HG02943 (cell line): ENCODE results near the gene SPP2.

Experiments used
- ATAC-seq: cut with Tn5 transposase; IDR thresholded peaks from one replicate; pipeline ENCODE4 v1.9.1; 2021; ENCODE audit warnings: mild to moderate bottlenecking, low read depth, moderate library complexity; ENCODE audit not compliant: unreplicated experiment

The SPP2 gene

DNA sequence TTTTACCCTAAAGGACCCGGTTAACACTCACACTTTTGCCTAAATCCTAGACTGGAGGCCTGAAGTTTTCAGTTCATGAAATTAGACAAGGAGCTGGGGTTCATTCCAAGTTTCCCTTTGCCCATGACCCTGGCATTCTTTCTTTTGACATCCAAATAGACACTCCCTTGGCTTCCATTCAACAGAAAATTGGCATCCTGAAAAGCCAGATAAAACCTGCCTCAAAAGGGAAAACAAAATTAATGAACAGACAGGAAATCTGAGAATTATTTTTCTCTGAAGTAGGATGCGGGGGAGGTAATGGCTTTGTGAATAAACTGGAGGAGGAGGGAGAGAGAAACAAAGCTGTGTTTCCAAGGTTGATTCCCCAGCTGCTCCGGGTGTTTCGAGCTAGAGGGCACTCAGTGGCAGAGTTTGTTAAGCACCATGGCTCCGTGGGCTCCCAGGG lies 41.0 kb downstream of the SPP2 start:
- no peak for ATAC-seq

DNA sequence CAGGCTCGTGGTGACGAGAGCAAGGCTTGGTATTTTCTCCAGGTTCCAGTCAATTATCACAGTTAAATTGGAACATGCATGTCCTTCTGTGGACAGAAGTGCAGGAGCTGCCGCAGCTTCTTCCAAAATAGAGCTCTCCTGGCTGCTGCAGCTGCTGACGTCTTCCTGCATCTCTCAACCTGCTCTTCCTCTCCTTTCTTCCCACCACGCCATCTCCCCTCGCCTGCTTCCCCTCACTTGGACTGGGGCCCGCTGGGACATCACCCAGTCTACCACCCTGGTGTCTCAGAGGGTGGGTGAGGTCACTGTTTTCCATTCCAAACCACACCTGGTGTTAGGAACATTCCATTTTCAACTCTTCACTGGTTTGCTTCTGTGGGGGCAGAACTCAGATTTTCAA lies 41.4 kb downstream of the SPP2 start:
- ATAC-seq, result no peak

DNA sequence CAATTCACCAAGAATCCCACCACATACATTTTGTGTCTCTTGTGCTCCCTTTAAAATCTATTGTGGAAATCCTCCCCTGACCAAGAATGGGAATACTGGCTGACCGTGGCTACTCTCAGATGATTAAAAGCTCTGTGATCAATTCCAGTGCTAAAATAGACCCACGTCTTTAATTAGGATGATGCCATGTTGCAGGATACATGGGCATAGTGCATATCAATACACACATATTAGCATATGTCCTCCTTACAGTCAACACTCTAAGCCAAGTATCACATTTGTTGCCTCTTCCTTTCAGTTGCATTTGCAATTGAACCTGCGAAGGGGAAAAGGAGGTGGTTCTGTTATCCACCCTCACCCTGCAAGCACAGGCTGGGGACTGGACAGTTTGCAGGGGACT lies 41.8 kb downstream of the SPP2 start:
- ATAC-seq, result no peak

DNA sequence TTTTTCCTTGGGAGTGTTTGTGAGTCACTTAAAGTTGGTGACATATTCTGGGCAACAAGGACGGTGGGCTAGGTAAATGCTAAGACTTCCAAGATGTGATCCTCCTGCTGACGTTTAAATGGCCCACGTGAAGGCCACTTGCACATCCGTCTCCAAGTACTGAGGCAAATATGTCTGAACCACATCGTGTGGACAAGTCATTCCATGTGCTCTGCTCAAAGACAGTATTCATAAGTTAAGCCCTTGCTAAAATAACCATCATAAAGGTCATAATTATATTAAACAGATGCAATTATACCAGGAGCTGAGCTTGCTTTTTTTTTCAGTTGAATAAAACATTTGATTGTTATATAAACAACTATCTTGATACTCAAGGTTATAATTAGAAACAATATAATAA lies 44.8 kb downstream of the SPP2 start:
- ATAC-seq, result no peak

DNA sequence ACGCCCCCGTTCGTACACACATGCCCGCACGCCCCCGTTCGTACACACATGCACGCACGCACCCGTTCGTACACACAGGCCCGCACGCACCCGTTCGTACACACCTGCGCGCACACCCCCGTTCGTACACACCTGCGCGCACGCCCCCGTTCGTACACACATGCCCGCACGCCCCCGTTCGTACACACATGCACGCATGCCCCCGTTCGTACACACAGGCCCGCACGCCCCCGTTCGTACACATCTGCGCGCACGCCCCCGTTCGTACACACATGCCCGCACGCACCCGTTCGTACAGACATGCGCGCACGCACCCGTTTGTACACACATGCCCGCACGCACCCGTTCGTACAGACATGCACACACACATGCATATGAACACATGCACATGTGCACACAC lies 45.7 kb downstream of the SPP2 start:
- ATAC-seq, result no peak

DNA sequence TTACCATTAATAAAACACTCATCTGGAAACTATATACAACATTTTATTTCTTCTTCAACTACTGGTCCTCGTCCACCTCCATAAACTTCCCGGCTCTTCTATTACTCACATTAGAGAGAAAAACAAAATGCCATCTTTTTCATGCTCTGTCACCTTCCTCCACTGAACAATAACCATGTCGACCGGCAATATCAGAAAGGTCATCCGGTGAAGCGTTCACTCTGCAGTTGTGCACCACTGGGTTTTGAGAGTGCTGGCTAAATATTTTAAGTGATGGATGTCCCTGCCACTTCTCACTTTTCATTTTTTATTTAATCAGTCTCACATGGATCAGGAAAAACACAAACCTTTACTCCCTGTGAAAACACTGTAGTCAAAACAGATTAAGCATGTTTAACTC lies 48.2 kb downstream of the SPP2 start:
- ATAC-seq, result no peak

DNA sequence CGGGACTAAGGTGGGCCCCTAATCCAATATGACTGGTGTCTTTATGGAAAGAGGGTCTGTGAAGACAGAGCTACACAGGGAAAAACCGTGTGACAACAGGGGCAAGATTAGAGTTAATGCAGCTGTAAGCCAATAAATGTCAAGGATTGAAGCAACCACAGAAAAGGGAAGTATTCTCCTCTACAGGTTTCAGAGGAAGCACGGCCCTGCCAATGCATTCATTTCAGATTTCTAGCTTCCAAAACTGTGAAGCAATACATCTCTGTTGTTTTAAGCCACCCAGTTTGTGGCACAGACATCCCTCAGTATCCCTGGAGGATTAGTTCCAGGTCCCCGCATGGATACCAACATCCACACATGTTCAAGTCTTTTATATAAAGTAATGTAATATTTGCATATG lies 48.8 kb downstream of the SPP2 start:
- no peak for ATAC-seq

DNA sequence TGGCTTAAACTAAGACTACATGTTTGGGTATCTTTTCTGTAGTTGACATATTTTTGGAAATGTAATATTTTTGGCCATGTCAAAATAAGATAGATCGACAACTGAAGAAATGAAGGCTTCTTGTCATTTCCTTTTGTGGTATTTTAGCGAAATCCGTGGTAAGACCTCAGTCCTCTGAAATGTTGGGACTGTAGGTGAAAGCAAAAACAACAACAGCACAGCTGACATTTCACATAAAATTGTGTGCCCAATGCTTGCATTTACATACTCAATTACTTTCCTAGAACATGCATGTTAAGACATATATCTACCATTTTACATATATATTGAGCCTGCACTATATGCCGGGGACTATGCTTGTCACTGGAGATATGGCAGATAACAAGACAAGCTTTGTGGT lies 50.2 kb downstream of the SPP2 start:
- no peak for ATAC-seq

DNA sequence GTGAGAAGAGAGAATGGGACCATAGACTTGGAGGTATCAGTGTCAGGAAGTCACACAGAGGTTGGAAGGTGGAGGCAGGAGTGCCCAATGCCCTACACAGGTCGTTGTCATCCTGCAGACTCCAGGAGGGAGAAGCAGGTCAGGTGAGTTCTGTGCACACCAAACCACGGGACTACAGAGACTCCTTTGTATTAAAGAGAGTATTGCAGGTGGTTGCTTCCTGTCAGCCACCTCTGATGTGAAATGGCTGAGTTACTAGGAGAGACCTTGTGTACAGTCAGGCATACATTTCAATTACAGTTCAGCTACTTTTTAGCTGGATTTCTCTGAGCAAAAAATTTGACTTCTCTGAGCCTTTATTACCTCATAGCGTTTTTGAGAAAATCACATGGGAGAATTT lies 51.6 kb downstream of the SPP2 start:
- no peak for ATAC-seq

DNA sequence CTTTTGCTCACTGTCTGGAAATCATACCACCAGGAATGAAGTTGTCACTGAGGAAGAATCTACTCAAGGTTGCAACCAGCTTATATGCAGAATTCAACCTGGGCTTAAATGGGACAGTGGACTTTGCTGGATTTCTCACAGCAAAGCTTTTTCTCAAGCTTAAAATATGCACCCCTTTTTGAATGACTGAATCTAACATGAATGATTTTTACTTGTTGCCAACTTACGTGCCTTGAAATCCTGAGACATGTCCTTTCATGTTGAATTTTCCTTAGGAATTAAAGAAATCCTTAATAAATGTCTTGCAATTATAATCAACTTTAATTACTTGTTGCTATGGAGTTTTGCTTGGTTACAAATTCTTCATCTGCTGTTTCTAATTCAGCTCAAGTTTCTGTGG lies 57.4 kb downstream of the SPP2 start:
- no peak for ATAC-seq

DNA sequence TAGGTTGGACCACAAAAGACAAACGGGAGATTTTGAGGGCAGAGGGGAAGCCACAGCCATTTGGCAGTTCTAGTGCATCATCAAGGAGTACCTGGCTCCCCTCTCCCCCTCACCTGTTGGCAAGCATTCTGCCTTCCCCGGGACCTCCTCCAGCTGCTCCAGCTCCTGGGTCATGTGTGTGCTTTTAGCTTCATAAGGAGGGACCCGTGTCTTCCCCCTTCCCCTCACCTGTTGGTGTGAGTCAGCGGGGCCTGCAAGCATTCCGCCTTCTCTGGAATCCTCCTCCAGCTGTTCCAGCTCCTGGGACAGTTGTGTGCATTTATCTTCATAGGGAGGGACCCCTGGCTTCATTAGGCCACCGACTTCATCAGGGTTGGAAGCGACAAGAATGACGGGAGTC lies 58.8 kb downstream of the SPP2 start:
- no peak for ATAC-seq

DNA sequence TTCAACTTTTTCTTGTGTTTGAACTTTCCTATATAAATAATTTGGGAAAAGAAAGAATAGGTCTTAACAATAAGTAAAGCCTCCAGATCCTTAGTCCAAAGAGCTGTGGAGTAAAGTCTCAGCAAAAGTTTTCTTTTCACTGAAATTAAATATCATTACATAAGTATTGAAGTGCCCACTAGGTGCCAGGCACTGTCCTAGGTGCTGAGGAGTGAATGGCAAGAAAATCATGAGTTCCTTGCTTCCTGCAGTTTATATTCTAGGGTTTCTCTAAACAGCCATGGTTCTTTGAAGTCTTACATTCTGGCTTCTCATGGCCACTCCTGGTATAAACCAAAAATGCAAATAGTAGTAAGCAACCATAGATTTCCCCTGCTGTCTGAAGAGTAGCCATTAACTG lies 59.7 kb downstream of the SPP2 start:
- ATAC-seq, result no peak

DNA sequence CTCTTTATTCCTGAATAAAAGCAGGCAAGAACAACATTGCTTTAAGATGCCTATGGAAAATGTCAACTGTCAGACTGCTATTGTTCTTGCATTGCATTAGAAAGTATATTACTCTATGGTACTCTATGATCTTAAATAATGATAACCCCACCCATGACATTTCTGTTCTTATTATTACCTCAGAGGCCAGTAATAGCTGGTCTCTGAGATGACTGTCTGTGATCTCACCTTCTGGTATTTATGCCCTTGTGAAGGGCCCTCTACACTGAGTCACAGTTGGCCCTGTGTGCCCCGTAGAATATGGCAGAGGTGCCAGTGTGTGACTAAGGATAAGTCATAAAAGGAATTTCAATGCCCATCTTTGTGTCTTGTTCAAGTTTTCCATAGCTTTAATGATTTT lies 61.0 kb downstream of the SPP2 start:
- ATAC-seq, result no peak

DNA sequence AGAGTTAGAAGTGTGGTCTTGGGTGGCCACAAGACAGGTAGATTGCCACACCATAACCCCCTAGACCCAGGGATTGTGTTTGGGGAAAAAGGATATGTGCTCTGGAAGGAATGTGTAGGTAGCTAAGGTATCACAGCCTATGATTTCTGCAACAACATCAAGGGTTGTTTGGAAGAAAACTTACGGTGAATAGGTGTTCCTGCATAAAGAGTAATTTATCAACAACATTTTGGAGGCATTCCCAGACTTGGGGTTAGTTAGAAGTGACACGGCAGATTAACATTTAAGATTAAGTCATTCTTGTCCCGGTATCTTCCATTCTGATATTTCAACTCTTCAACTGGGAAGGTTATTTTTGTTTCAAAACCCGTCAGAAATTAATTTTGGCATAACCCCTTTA lies 65.5 kb downstream of the SPP2 start:
- ATAC-seq, result no peak

DNA sequence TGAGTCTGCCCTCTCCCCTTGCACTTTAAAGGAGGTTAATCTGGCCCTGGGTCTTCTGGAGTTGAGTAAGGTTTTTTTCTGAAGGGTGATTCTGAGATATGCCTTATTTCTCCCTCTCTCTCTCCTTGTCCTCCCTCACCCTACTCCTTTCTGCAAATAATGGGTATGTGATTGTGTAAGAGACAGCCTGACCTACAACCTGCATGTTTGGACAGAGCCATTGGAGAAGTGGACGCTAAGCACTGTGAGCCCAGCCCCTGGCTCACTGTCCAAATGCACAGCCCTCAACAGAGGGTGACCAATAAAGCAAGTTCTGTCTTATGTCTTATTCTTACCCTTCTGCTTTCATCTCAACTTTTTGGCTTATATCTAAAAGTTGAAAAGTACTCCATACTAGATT lies 71.5 kb downstream of the SPP2 start:
- no peak for ATAC-seq

DNA sequence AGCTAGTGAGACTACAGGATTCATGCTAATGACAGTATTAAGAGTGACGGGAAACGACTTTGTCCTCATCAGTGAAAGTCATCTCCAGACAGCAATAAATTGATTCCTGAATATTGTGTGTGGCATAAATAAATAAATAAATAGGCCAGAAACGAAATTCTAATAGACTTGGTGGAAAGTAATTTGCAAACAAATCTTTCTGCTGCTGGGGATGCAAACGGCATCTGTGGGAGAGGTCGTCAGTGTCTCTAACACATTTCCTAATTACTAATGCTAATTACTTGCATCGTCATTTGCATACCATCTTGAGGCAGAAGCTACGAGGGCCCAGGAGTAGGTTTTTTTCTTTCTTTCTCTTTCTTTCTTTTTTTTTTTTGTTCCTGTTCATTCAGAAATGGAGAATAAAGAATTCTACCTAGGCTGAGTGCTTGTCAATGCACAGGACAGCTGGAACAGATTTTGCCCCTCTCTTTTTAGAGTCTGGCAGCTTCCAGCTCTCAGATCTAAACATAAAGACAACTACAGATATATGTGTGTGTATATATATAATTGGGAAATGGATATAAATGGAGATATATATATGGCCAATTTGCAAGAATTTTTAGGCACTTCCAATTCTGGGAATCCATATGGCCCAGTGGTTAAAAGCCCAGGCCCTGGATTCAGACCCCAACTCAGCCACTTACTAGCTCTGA lies 75.1 kb downstream of the SPP2 start:
- ATAC-seq, result no peak

DNA sequence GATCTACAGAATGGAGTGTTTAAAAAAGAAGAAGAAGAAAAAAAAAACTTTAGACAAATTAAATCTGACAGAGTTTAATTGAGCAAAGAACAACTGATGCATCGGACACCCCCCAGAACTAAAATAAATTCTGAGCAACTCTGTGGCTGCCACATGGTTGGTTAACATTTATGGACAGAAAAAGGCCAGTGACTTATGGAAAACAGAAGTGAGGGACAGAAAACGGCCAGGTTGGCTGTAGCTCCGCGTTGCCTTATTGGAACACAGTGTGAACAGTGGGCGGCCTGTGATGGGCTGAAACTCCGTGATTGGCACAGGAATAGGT lies 75.6 kb downstream of the SPP2 start:
- ATAC-seq, result no peak
